ACC112 (cell line): Measurements from ENCODE around the gene EIF5A.

Source experiments
- H2AFZ ChIP-seq: fragments of 200-600 bp; sonication (generic); one replicate; pipeline ENCODE4 v1.6.0; 2017; ENCODE audit warnings: antibody characterized with exemption, low read length; ENCODE audit not compliant: unreplicated experiment
- H3K27ac ChIP-seq: fragments of 200-600 bp; sonication (generic); 2 replicates; pipeline ENCODE4 v1.5.1; 2014; ENCODE audit warnings: low read depth, mild to moderate bottlenecking, antibody characterized with exemption, low read length, moderate library complexity
- H3K27me3 ChIP-seq: fragments of 200-600 bp; sonication (generic); 2 replicates; pipeline ENCODE4 v1.6.1; 2014; ENCODE audit warnings: mild to moderate bottlenecking, antibody characterized with exemption, low read length, moderate library complexity, mixed read lengths; ENCODE audit not compliant: insufficient read depth
- H3K36me3 ChIP-seq: fragments of 200-600 bp; sonication (generic); 2 replicates; pipeline ENCODE4 v1.6.1; 2016; ENCODE audit warnings: mild to moderate bottlenecking, antibody characterized with exemption, low read length, moderate library complexity, mixed read lengths; ENCODE audit not compliant: insufficient read depth
- H3K4me1 ChIP-seq: fragments of 200-600 bp; sonication (generic); one replicate; pipeline ENCODE4 v1.6.1; 2016; ENCODE audit warnings: low read length, mixed read lengths; ENCODE audit not compliant: insufficient read depth, unreplicated experiment, control insufficient read depth
- H3K4me3 ChIP-seq: fragments of 200-600 bp; sonication (generic); 2 replicates; pipeline ENCODE4 v1.5.1; 2014; ENCODE audit warnings: mild to moderate bottlenecking, low read depth, low read length
- H3K79me2 ChIP-seq: fragments of 200-600 bp; sonication (generic); one replicate; pipeline ENCODE4 v1.6.0; 2016; ENCODE audit warnings: low read length; ENCODE audit not compliant: control insufficient read depth, unreplicated experiment, insufficient read depth

Gene EIF5A

DNA sequence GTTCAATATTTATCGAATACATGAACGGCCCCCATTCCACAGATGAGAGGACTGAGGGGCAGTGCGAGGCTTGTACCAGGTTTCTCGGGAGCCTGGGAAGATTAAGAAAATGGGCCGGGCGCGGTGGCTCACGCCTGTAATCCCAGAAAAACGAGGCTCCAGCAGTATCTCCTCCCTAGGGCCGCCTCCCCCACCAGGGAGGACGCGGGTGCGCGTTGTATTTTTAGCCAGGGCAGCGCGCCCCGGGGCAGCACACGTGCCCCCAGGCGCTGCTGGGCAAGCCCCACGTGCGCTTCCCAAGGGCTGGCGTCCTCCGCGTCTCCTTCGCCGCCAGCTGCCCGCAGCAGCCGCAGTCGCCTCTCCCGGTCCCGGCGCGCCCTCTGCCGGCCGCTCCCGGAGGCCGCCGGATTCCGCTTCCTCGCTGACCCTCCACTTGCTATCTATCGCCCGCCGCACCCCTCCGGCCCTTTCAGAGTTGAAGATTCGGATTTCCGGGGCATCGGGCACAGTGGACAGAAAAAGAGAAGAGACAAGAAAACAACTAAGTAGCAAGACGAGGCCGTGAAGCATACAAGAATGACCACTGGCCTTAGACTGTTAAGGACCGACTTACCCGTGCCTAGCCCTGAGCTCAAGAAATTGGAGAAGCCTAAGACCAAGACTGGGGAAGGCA, 11.1 kb upstream of the EIF5A start:
- H3K79me2 ChIP-seq, result no peaks in the 10 kb centered on the region
- H3K4me3 ChIP-seq, result peak overlapping the region; percentile 68
- H3K36me3 ChIP-seq, result no peaks in the 10 kb centered on the region
- H3K4me1 ChIP-seq, result peaks cover 3% of the 10 kb centered on the region
- peak overlapping the region; percentile 21 for H2AFZ ChIP-seq
- H3K27me3 ChIP-seq, result peaks cover 26% of the 10 kb centered on the region
- no peak overlapping the region for H3K27ac ChIP-seq

- Histone ChIP-seq H3K36me3 (no peaks in the 10 kb centered on the region), H2AFZ (no peak overlapping the region), H3K79me2 (peaks cover 17% of the 10 kb centered on the region), H3K27me3 (no peaks in the 10 kb centered on the region), H3K27ac (no peak overlapping the region), H3K4me1 (peaks cover 1% of the 10 kb centered on the region), H3K4me3 (no peak overlapping the region)
These were observed 3.2 kb upstream of the EIF5A start for GRCh38 chr17:7304179-7304578.

GRCh38 chr17:7307686-7308624, 527 bp downstream of the EIF5A start:
- H3K79me2 ChIP-seq, result peaks cover 50% of the 10 kb centered on the region
- no peak overlapping the region for H2AFZ ChIP-seq
- no peaks in the 10 kb centered on the region for H3K27me3 ChIP-seq
- peaks cover 25% of the 10 kb centered on the region for H3K4me1 ChIP-seq
- H3K36me3 ChIP-seq, result peaks cover 28% of the 10 kb centered on the region
- peak overlapping the region; percentile 98 for H3K27ac ChIP-seq
- H3K4me3 ChIP-seq, result peak overlapping the region; percentile 96

DNA sequence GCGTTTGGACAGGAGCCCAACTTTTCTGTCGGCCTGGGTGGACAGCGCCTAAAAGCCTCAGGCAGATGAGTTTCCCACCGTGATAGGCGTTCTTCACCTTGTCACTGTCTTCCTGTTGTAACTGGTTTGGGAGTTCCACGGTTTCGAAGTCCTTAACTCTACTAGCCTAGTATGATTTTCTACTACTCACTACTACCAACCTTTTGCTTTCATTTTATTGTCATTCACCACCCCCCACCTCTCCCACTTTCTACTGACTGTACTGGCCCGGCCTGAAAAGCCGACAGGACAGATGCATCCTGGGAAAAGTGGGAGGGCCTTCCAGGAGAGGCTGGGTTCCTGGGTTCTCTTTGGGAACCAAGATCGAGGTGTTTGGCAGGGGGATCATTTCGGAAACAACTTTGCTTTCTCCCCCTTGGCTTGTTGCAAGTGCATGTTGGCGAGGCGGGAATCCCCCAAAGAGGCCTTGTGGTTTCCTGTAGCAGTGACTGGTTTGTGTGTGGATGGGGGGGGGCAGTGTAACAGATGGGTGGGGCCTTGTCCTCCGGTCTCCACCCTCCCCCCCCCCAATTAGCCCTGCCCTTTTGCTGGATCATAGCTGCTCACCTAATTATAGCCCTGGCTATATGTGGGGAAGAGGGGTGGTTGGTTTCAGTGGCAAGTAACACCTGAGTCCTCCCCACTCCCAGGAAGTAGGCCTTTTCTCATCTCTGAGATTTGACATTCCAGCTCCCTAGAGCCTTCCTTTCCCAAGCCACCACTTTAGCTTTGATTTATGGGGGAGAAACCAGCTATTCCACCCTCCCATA, 1.4 kb downstream of the EIF5A start:
- peak overlapping the region; percentile 98 for H3K27ac ChIP-seq
- H3K27me3 ChIP-seq, result no peaks in the 10 kb centered on the region
- peaks cover 34% of the 10 kb centered on the region for H3K4me1 ChIP-seq
- H2AFZ ChIP-seq, result no peak overlapping the region
- H3K36me3 ChIP-seq, result peaks cover 31% of the 10 kb centered on the region
- peak overlapping the region; percentile 96 for H3K4me3 ChIP-seq
- H3K79me2 ChIP-seq, result peaks cover 52% of the 10 kb centered on the region

GRCh38 chr17:7309628-7310027, 2.2 kb downstream of the EIF5A start:
- Histone ChIP-seq H3K4me1 (peaks cover 40% of the 10 kb centered on the region), H3K27me3 (no peaks in the 10 kb centered on the region), H3K27ac (peak overlapping the region; percentile 98; the same call in 1 of the 2 replicates), H3K36me3 (peaks cover 31% of the 10 kb centered on the region), H2AFZ (no peak overlapping the region), H3K4me3 (peak overlapping the region; percentile 96), H3K79me2 (peaks cover 57% of the 10 kb centered on the region)

DNA sequence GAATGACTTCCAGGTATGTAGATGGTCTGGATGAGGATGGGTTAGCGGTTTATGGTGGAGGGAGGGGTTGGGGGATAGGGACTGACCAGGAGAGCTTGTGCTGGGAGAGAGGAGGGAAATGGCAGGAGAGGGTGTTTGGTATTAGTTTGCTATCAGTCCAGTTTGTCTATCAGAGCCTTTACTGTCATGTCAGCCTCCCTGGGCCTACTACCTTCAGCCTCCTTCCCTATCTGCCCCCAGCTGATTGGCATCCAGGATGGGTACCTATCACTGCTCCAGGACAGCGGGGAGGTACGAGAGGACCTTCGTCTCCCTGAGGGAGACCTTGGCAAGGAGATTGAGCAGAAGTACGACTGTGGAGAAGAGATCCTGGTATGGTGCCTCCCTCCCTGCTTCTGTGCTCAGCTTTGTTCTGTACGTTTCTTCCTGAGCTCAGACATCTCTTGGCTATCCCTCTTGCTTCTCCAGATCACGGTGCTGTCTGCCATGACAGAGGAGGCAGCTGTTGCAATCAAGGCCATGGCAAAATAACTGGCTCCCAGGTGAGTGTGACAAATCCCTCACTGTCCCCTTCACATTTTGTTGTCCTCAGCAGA, 3.8 kb downstream of the EIF5A start:
- H3K27me3 ChIP-seq, result no peaks in the 10 kb centered on the region
- H3K79me2 ChIP-seq, result peaks cover 57% of the 10 kb centered on the region
- peaks cover 46% of the 10 kb centered on the region for H3K4me1 ChIP-seq
- H3K4me3 ChIP-seq, result no peak overlapping the region
- 0 out of 2 replicates have a peak overlapping the region, but pooled peaks have one; percentile 20 for H3K27ac ChIP-seq
- H3K36me3 ChIP-seq, result peaks cover 31% of the 10 kb centered on the region
- no peak overlapping the region for H2AFZ ChIP-seq

DNA sequence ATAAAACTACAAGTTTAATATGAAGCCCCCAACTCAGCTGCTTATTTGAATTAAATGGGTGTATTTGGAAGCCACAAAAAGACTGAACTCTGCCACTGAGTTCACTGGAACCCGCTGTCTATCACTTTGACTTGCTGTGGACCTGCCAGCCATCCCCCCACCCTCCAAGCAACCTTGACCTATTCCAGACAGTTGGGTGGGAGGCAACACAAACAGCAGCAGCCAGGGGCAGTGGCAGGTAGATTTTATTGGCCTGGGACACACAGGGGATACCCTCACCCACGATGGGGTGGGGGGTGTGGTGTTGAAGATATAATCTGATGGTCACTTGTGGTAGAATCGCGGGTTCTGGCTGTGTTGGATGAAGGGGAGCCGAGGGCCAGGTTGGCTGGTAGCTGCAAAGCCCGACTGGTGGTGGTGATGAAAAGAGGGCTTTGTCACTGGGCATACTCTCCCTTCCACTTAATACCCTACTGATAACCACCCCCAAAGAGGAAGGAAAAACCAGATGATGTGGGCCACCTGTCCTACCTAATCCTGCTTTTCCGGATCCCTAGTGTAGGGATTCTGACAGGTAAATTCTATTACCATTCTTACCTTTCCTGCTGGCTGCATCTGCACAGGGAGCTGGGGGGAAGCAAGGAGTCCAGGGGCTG, 5.1 kb downstream of the EIF5A start:
- no peak overlapping the region for H2AFZ ChIP-seq
- H3K4me3 ChIP-seq, result no peak overlapping the region
- peaks cover 56% of the 10 kb centered on the region for H3K79me2 ChIP-seq

GRCh38 chr17:7313088-7313889, 5.9 kb downstream of the EIF5A start:
- Histone ChIP-seq H3K4me3 (peak overlapping the region; percentile 92), H3K27me3 (no peaks in the 10 kb centered on the region), H3K79me2 (peaks cover 49% of the 10 kb centered on the region), H3K36me3 (peaks cover 31% of the 10 kb centered on the region), H2AFZ (no peak overlapping the region), H3K4me1 (peaks cover 47% of the 10 kb centered on the region), H3K27ac (0 out of 2 replicates have a peak overlapping the region, but pooled peaks have one; percentile 14)

More for the DNA sequence above, 5.1 kb downstream of the EIF5A start:
- peaks cover 47% of the 10 kb centered on the region for H3K4me1 ChIP-seq
- no peaks in the 10 kb centered on the region for H3K27me3 ChIP-seq
- H3K27ac ChIP-seq, result no peak overlapping the region
- peaks cover 31% of the 10 kb centered on the region for H3K36me3 ChIP-seq
